Panc1 (cell line): ENCODE measurements around the gene RITA1. TPM values are rescaled to one million over a fixed set of nuclear protein-coding genes. Genes with fewer than 3 reads are reported as not detected.
A peak's percentile ranks its signal among the peaks of the same experiment; 100 is the strongest.

ENCODE experiments used
- ATAC-seq: fragments of 200-7000 bp; cut with Tn5 transposase; 2 replicates; pipeline ENCODE4 v1.9.1; 2020; ENCODE audit warnings: mild to moderate bottlenecking, moderate library complexity
- BruUV-seq: library from RNA; stranded (reverse); fragments of 400-500 nt; replicated peaks from 2 replicates; lab custom pipeline; 2021; lab: Mats Ljungman, UMichigan
- CTCF ChIA-PET: fragments of 300-600 bp; sonication (Branson Sonifier 250); formaldehyde crosslinking; loops from one replicate; lab custom pipeline; 2022; ENCODE audit warnings: antibody characterized with exemption; lab: Charles Lee
- POLR2A ChIA-PET: fragments of 300-600 bp; sonication (Branson Sonifier 250); formaldehyde crosslinking; loops from one replicate; lab custom pipeline; 2022; ENCODE audit warnings: antibody characterized with exemption; lab: Charles Lee
- DNase-seq: peaks from one replicate; pipeline ENCODE4 v3.0.0-alpha.2; 2010; ENCODE audit warnings: low read depth, low spot score
- H3K27ac ChIP-seq: 2 replicates; pipeline ENCODE4 v1.5.1; 2011; ENCODE audit warnings: mild to moderate bottlenecking, low read length, inconsistent platforms
- H3K27me3 ChIP-seq: fragments of 200-500 bp; sonication (Bioruptor generic); 2 replicates; pipeline ENCODE4 v1.6.0; 2014; ENCODE audit warnings: low read length, inconsistent platforms; ENCODE audit not compliant: control insufficient read depth, insufficient read depth
- H3K36me3 ChIP-seq: fragments of 200-500 bp; sonication (Bioruptor generic); 2 replicates; pipeline ENCODE4 v1.5.1; 2014; ENCODE audit warnings: inconsistent platforms, mild to moderate bottlenecking, low read length, moderate library complexity; ENCODE audit not compliant: control insufficient read depth, insufficient read depth
- H3K4me1 ChIP-seq: 2 replicates; pipeline ENCODE4 v1.5.1; 2011; ENCODE audit warnings: inconsistent platforms, mild to moderate bottlenecking, low read length, moderate library complexity; ENCODE audit not compliant: control insufficient read depth, insufficient read depth
- H3K4me3 ChIP-seq, 2 experiments: 2 replicates each; pipeline ENCODE4 v1.5.1; 2011 to 2012; ENCODE audit warnings: low read depth in 2 of 2, low read length in 2 of 2, mild to moderate bottlenecking in 2 of 2, inconsistent platforms in 1 of 2, moderate library complexity in 1 of 2
- H3K9me3 ChIP-seq: fragments of 200-500 bp; sonication (Bioruptor generic); 2 replicates; pipeline ENCODE4 v1.5.1; 2014; ENCODE audit warnings: low read depth, mild to moderate bottlenecking, inconsistent platforms, low read length, moderate library complexity; ENCODE audit not compliant: control insufficient read depth, insufficient read depth
- POLR2AphosphoS5 ChIP-seq: IDR thresholded peaks from 2 replicates; pipeline ENCODE4 v1.6.1; 2012; ENCODE audit warnings: mild to moderate bottlenecking, low read depth, low read length, moderate library complexity
- SIN3A ChIP-seq: IDR thresholded peaks from 2 replicates; pipeline ENCODE4 v1.6.1; 2012; ENCODE audit warnings: low read depth, mild to moderate bottlenecking, low read length, moderate library complexity, borderline replicate concordance; ENCODE audit not compliant: insufficient read depth
- TCF7L2 ChIP-seq: IDR thresholded peaks from 2 replicates; pipeline ENCODE4 v1.6.1; 2011; ENCODE audit warnings: mild to moderate bottlenecking, low read depth, low read length, inconsistent platforms
- in situ Hi-C: cut with HindIII; loops from 2 replicates; pipeline ENCODE4 v1.10.0; 2016; ENCODE audit warnings: low sequenced_read_pairs, low pct_unique_long_range_greater_than_20kb
- intact Hi-C: fragments of 100-400 bp; cut with micrococcal nuclease; formaldehyde crosslinking; loops from one replicate; pipeline ENCODE4 v1.10.0; 2022; ENCODE audit not compliant: unreplicated experiment
- total RNA-seq: library from RNA; stranded (reverse); gene quantifications from one replicate; pipeline ENCODE4 v1.2.1, GENCODE V29; 2021; ENCODE audit not compliant: unreplicated experiment
- TF ChIP-seq, protein P1 (sequence below), 2 experiments: IDR thresholded peaks; 2 replicates each; pipeline ENCODE4 v1.6.1; 2011 to 2012; ENCODE audit warnings: low read depth in 2 of 2, control low read depth in 1 of 2, low read length in 1 of 2, mild to moderate bottlenecking in 1 of 2, moderate library complexity in 1 of 2; ENCODE audit not compliant: insufficient read depth in 1 of 2
- TF ChIP-seq, protein P2 (sequence below): fragments of 450-650 bp; IDR thresholded peaks from 2 replicates; pipeline ENCODE4 v1.5.1; 2017; ENCODE audit warnings: mild to moderate bottlenecking

Gene RITA1
- total RNA-seq, 1 experiment from 2014 or later, result 41.0 TPM

DNA sequence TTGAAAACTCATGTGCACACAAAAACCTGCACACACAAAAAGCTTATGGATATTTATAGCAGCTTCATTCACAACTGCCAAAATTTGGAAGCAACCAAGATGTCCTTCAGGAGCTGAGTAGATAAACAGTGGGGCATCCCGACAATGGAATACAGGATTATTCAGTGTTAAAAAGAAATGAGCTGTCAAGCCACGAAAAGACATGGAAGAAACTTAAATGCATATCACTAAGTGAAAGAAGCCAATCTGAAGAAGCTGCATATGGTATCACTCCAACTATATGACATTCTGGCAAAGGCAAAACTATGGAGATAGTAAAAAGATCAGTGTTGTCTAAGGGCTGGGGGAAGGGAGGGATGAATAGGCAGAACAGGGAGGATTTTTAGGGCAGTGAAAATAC is 30.5 kb downstream of the RITA1 start:
- TF ChIP-seq SIN3A (no peak), TCF7L2 (no peak), POLR2AphosphoS5 (no peak)
- TF ChIP-seq, protein P1, sequence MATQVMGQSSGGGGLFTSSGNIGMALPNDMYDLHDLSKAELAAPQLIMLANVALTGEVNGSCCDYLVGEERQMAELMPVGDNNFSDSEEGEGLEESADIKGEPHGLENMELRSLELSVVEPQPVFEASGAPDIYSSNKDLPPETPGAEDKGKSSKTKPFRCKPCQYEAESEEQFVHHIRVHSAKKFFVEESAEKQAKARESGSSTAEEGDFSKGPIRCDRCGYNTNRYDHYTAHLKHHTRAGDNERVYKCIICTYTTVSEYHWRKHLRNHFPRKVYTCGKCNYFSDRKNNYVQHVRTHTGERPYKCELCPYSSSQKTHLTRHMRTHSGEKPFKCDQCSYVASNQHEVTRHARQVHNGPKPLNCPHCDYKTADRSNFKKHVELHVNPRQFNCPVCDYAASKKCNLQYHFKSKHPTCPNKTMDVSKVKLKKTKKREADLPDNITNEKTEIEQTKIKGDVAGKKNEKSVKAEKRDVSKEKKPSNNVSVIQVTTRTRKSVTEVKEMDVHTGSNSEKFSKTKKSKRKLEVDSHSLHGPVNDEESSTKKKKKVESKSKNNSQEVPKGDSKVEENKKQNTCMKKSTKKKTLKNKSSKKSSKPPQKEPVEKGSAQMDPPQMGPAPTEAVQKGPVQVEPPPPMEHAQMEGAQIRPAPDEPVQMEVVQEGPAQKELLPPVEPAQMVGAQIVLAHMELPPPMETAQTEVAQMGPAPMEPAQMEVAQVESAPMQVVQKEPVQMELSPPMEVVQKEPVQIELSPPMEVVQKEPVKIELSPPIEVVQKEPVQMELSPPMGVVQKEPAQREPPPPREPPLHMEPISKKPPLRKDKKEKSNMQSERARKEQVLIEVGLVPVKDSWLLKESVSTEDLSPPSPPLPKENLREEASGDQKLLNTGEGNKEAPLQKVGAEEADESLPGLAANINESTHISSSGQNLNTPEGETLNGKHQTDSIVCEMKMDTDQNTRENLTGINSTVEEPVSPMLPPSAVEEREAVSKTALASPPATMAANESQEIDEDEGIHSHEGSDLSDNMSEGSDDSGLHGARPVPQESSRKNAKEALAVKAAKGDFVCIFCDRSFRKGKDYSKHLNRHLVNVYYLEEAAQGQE (IDR thresholded peaks at IDR 0.05; ENCODE audit: insufficient read depth in 1 of 2, low read depth in 2 of 2, low read length in 1 of 2), result no peak
- TF ChIP-seq, protein P2, sequence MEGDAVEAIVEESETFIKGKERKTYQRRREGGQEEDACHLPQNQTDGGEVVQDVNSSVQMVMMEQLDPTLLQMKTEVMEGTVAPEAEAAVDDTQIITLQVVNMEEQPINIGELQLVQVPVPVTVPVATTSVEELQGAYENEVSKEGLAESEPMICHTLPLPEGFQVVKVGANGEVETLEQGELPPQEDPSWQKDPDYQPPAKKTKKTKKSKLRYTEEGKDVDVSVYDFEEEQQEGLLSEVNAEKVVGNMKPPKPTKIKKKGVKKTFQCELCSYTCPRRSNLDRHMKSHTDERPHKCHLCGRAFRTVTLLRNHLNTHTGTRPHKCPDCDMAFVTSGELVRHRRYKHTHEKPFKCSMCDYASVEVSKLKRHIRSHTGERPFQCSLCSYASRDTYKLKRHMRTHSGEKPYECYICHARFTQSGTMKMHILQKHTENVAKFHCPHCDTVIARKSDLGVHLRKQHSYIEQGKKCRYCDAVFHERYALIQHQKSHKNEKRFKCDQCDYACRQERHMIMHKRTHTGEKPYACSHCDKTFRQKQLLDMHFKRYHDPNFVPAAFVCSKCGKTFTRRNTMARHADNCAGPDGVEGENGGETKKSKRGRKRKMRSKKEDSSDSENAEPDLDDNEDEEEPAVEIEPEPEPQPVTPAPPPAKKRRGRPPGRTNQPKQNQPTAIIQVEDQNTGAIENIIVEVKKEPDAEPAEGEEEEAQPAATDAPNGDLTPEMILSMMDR, result no peak
- H3K36me3 ChIP-seq, result no peaks in the 10 kb centered on the region
- DNase-seq, result no peak
- no TSS peak for BruUV-seq
- ChIA-PET POLR2A (no interaction called here), CTCF (no interaction called here)
- in situ Hi-C loops, result no loop called here
- intact Hi-C loops, result no loop called here
- H3K27me3 ChIP-seq, result no peaks in the 10 kb centered on the region
- no peaks in the 10 kb centered on the region for H3K9me3 ChIP-seq
- H3K4me3 ChIP-seq, result no peak overlapping the region
- H3K4me1 ChIP-seq, result peaks cover 21% of the 10 kb centered on the region
- ATAC-seq, result no peak
- no peak overlapping the region; the same call in 1 of the 2 replicates for H3K27ac ChIP-seq

DNA sequence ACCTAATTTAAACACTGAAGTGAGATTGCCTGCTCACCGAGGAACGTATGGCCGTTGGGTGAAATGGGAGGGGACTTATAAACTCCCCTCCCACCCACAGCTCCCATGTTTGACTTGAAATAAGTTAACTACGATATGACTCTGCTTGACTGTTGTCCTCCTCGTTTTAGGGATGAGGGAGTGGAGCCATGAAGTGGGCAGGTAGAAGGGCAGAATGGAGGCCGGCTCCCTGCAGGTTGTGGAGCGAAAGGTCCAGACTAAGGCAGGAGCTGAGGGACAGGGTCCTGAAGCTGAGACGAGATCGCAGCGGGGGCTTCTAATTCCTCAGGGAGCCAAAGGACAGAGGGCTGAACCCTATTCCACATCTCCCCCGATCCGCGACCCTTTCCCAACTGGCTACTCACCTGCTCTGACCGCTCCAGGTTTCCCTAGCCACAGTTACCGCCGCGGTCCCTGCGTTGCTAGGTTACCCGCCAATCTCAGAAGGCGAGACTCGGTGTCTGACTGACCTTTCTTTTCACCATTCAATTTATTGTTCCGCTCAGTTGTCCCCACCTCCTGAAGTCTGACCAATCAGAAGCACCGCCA is 35.2 kb downstream of the RITA1 start:
- intact Hi-C loops, result no loop called here
- Histone ChIP-seq H3K27ac (peak overlapping the region; percentile 81), H3K4me3 (peak overlapping the region; percentile 71 to 80), H3K4me1 (peaks cover 28% of the 10 kb centered on the region), H3K36me3 (no peaks in the 10 kb centered on the region), H3K9me3 (no peaks in the 10 kb centered on the region), H3K27me3 (no peaks in the 10 kb centered on the region)
- POLR2A ChIA-PET, result interaction anchor here (1.0 kb wide), 1 partner anchor 13 kb away, joined by 3 read pairs; no protein-coding TSS in a partner anchor
- TF ChIP-seq, protein P2, result no peak
- peak; percentile 87; the same call in 1 of the 2 replicates for TF ChIP-seq SIN3A
- ATAC-seq (peak; percentile 10), DNase-seq (no peak)
- CTCF ChIA-PET, result no interaction called here
- TSS peak; percentile 77 for BruUV-seq
- in situ Hi-C loops, result no loop called here
